NCI-H146 treated with DMSO at 0.1 percent for 48 hours (cell line): ENCODE measurements around the gene AKR1C3.
"Not testable (repeated sequence)": the region's sequence is repeated elsewhere in the genome, so short reads cannot be mapped to it uniquely, and the experiment has no call there.

ENCODE experiments used
- DNase-seq: peaks from one replicate; lab custom pipeline; 2025; ENCODE audit not compliant: unreplicated experiment; lab: John Stamatoyannopoulos, UW

Gene AKR1C3

GRCh38 chr10:5094265-5095205 lies at the start of gene AKR1C3:
AKR1C3 (plus strand) TSS chr10:5094414; CDS start chr10:5094445, 31 bp downstream.
- peak; percentile 45 for DNase-seq

DNA sequence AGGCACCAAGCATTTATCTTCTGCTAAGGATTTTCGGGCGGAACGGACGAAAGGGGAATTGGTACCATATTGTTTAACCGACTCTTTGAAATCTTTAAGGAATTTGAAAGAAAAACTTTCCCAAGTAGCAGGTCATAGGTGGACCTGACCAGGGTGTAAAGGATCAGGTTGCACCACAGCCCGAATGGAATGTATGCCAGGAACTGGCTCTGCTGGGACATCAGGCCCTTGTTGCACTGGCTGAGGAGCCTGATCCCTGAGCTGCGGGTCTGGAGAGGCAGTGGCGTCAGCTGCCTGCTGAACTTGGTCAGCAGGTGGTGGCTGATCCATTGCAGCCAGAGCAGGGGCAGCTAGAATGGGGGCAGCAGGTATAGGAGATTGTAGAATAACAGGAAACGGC lies 49.1 kb upstream of the AKR1C3 start:
- no peak for DNase-seq

DNA sequence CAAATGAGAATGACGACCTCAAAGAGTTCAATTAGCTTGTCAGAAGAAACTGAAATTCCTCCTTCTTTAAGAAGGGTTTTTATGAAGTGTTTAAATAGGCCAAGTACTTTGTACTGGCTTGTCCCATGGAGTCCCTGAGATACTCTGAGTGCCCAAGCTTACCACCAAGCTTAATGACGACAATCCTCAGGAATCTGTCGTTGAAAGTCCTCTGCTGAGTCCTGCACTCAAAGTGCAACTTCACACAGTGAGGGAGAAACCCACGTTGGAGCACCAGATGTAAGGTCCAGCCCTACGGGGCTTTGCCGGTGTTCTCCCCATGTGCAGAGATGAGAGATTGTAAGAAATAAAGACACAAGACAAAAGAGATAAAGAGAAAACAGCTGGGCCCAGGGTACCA lies 47.8 kb upstream of the AKR1C3 start:
- no peak for DNase-seq

DNA sequence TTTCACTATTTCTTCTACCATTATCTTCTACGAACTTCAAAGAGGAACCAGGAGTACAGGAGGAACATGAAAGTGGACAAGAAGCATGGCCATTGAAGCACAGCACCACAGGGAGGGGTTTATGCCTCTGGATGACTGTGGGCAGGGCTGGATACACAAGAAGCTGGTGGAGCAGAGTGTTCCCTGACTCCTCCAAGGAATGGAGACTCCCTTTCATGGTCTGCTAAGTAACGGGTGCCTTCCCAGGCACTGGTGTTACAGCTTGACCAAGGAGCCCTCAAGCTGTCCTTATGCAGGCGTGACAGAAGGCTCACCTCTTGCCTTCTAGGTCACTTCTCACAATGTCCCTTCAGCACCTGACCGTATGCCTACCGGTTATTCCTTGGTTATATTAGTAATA lies 47.2 kb upstream of the AKR1C3 start:
- not testable (repeated sequence) for DNase-seq

DNA sequence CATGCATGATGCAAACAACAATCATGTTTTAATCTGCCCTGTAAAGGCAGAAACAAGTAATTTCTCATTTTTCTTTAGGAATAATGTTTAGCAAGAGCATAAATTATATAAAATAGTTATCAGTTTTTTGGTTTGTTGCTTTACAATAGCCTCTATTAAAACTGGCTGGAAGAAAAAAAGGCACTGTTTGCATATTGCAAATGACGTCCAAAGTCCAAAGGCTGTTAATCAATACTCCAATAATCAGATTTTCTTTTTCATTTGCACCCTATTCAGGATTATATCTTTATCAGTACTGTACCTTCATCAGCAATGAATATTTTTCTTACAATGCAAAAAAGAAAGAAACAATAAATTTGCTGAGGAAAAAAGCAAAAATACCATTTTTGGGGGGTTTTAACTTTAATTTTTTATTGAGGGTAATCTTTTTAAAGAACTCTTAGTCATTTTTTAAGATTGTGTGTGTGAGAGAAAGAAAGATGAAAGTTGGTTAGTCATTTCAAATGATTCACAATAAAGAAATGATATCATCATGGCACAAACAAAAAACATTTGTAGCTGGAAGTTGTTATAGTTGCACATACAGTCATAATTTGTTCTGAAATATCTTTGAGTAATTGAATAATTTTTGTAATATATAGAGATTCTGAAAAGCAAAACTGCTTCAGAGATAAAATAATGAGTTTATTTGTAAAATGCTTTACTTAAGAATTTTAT lies 46.1 kb upstream of the AKR1C3 start:
- no peak for DNase-seq

DNA sequence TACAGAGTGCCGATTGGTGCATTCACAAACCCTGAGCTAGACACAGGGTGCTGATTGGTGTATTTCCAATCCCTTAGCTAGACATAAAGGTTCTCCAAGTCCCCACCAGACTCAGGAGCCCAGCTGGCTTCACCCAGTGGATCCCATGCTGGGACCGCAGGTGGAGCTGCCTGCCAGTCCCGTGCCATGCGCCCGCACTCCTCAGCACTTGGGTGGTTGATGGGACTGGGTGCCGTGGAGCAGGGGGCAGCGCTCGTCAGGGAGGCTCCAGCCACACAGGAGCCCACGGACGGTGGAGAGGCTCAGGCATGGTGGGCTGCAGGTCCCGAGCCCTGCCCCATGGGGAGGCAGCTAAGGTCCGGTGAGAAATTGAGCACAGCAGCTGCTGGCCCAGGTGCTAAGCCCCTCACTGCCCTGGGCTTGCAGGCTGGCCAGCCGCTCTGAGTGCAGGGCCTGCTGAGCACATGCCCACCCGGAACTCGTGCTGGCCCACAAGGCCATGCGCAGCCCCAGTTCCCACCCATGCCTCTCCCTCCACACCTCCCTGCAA lies 41.2 kb upstream of the AKR1C3 start:
- DNase-seq: not testable (repeated sequence)

- not testable (repeated sequence) for DNase-seq
Measured at GRCh38 chr10:5054831-5055230, 39.4 kb upstream of the AKR1C3 start.

- not testable (repeated sequence) for DNase-seq
Measured at GRCh38 chr10:5059267-5059666, 34.9 kb upstream of the AKR1C3 start.

DNA sequence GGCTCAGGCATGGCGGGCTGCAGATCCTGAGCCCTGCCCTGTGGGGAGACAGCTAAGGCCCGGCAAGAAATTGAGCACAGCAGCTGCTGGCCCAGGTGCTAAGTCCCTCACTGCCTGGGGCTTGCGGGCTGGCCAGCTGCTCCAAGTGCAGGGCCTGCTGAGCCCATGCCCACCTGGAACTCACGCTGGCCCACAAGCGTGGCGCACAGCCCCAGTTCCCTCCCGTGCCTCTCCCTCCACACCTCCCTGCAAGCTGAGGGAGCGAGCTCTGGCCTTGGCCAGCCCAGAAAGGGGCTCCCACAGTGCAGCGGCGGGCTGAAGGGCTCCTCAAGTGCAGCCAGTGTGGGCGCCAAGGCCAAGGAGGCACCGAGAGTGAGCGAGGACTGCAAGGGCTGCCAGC lies 33.4 kb upstream of the AKR1C3 start:
- not testable (repeated sequence) for DNase-seq

DNA sequence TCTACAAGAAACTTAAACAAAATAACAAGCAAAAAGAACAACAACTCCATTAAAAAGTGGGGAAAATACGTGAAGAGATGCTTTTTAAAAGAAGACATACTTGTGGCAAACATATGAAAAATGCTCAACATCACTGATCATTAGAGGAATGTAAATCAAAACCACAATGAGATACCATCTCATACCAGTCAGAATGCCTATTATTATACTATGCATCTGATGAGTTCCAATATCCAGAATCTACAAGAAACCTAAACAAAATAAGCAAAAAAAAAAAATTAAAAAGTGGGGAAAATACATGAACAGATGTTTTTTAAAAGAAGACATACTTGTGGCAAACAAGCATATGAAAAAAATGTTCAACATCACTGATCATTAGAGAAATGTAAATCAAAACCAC lies 29.6 kb upstream of the AKR1C3 start:
- no peak for DNase-seq

DNA sequence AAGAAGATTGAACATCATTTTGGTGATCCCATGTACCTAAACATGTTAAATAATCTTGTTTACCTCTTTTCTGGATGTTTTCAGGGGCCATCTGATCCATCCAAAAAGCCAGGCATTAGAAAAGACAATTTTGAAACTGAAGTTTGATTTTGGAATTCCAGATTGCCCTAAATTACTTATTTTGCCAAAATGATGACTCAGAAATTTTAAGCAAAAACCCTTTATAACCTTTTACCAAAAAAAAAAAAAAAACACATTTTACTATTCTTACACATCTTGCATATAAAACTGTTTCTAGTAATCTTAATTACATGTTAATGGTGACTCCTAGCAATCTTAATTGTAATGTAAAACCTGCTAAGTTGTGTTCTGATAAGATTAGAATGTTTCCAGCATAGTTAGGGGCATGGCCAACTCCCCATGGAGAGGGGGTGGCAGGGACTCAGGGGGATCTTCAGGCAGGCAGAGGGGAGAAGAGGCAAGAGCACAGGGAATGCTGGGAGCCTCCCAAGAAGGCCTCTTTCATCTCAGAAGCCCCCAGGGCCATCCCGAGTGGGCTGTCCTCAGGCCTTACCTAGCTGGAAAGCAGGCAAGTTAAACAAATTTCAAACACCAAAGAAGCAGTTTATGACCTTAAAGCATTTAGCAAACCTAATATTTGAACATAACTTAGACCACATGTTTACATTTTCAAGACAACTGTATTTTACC lies 25.8 kb upstream of the AKR1C3 start:
- no peak for DNase-seq

GRCh38 chr10:5070648-5071410 lies 23.4 kb upstream of the AKR1C3 start:
- no peak for DNase-seq

DNA sequence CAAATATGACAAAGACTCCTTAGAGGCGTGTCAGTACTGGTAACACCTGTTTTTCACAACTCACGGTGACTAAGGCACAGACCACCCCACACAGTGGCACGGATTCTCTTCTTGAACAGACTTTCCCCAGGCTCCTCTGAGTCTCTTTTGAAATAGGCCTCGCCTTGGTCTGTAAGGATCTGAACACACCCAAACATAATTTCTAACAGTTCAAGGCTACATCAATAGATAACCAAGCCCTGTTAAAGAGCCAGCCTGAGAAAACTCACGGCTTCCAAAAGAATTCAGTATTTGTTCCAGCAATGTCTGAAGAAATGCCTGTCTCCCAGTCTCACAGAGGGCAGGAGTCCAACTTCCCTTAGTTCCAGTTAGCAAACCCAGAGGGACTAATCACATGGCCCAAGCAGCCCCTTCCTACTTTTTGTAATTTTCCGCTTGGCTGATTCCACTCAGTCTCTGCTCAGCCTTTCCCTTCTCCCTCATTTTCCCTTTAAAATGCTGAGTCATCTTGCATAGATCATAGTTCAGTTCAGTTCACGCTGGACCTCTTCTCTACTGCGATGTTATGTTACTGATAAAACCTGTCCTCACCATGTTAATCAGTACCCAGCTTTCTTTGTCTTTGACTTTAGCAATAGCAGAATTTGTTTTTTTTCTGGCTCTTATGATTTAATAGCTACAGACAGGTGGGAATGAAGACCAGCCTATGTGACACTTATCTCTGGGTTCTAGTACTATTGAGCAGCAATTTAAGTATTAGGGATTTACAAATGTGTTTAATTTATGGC lies 22.6 kb upstream of the AKR1C3 start:
- peak; percentile 57 for DNase-seq

GRCh38 chr10:5073659-5074058 lies 20.6 kb upstream of the AKR1C3 start:
- DNase-seq: no peak

DNA sequence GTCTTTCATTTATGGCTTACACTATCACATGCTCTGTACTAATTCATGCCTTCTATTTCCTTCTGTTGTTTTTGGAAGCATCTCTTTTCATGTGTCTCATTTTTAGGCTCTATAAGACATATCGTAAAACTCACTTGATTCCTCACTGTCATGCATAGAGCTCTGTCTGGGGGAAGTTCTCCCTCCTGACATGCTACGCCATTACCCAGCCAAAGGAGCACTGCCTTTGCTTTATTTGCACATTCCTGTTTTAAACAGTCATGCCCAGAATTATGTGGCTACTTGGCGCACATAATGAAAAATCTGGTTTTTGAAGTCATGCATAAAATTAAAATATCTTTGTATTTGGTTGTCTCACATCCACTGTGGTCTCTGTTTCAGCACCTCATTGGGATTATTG lies 17.6 kb upstream of the AKR1C3 start:
- no peak for DNase-seq

GRCh38 chr10:5078547-5079180 lies 15.6 kb upstream of the AKR1C3 start:
- DNase-seq: no peak

GRCh38 chr10:5079306-5079830 lies 14.8 kb upstream of the AKR1C3 start:
- no peak for DNase-seq

- no peak for DNase-seq
Measured at GRCh38 chr10:5079836-5080235, 14.4 kb upstream of the AKR1C3 start.

GRCh38 chr10:5081091-5081490 lies 13.1 kb upstream of the AKR1C3 start:
- no peak for DNase-seq
